SK-N-MC (cell line): ENCODE data around the gene CEMIP.
"Not testable (repeated sequence)": the region's sequence is repeated elsewhere in the genome, so short reads cannot be mapped to it uniquely, and the experiment has no call there.

Source experiments
- DNase-seq: peaks from one replicate; pipeline ENCODE4 v3.0.0-alpha.2; 2011; ENCODE audit warnings: low read depth, low spot score
- H3K27ac ChIP-seq: fragments of 200-600 bp; sonication (generic); 2 replicates; pipeline ENCODE4 v1.5.1; 2016; ENCODE audit warnings: mixed run types
- H3K36me3 ChIP-seq: fragments of 200-600 bp; sonication (generic); 2 replicates; pipeline ENCODE4 v1.6.1; 2017; ENCODE audit warnings: antibody characterized with exemption, low read length, mixed read lengths; ENCODE audit not compliant: insufficient read depth
- H3K4me3 ChIP-seq: fragments of 200-600 bp; sonication (generic); 2 replicates; pipeline ENCODE4 v1.5.1; 2016
- H3K9ac ChIP-seq: fragments of 200-600 bp; sonication (generic); 2 replicates; pipeline ENCODE4 v1.8.0; 2017; ENCODE audit warnings: mixed run types, mixed read lengths; ENCODE audit not compliant: insufficient read length
- H3K9me3 ChIP-seq: fragments of 200-600 bp; sonication (generic); 2 replicates; pipeline ENCODE4 v1.6.1; 2017; ENCODE audit warnings: low read depth, mild to moderate bottlenecking, antibody characterized with exemption, low read length, moderate library complexity, mixed read lengths
- EZH2 ChIP-seq: fragments of 200-600 bp; sonication (generic); IDR thresholded peaks from one replicate; pipeline ENCODE4 v1.6.1; 2017; ENCODE audit warnings: antibody characterized with exemption
- FOXP2 ChIP-seq: optimal IDR thresholded peaks from 2 replicates; pipeline ENCODE3; 2011; ENCODE audit warnings: mild to moderate bottlenecking, moderate library complexity; ENCODE audit not compliant: insufficient read depth; ENCODE audit errors: extremely low read length, control extremely low read depth
- POLR2AphosphoS5 ChIP-seq: IDR thresholded peaks from 2 replicates; pipeline ENCODE4 v1.6.1; 2012; ENCODE audit warnings: mild to moderate bottlenecking, low read depth, low read length, borderline replicate concordance

Gene CEMIP

GRCh38 chr15:80958818-80959495 is 179.8 kb downstream of the CEMIP start:
- Histone ChIP-seq H3K9ac (no peak overlapping the region), H3K27ac (no peak overlapping the region), H3K4me3 (no peak overlapping the region), H3K36me3 (no peaks in the 10 kb centered on the region), H3K9me3 (no peaks in the 10 kb centered on the region)
- no peak for TF ChIP-seq POLR2AphosphoS5
- no peak for DNase-seq

- DNase-seq, H3K36me3 ChIP-seq, H3K9me3 ChIP-seq, H3K27ac ChIP-seq, H3K4me3 ChIP-seq, H3K9ac ChIP-seq: not testable (repeated sequence)
Observed at GRCh38 chr15:80965454-80965853, 186.3 kb downstream of the CEMIP start.

GRCh38 chr15:80966431-80967197 is 187.4 kb downstream of the CEMIP start:
- no peak for TF ChIP-seq FOXP2
- TF ChIP-seq EZH2: no peak
- no peak for TF ChIP-seq POLR2AphosphoS5
- Histone ChIP-seq H3K4me3 (no peak overlapping the region), H3K9me3 (no peaks in the 10 kb centered on the region), H3K9ac (no peak overlapping the region), H3K36me3 (no peaks in the 10 kb centered on the region), H3K27ac (no peak overlapping the region)
- no peak for DNase-seq

GRCh38 chr15:80967451-80967850 is 188.3 kb downstream of the CEMIP start:
- DNase-seq: no peak
- no peaks in the 10 kb centered on the region for H3K36me3 ChIP-seq
- no peak overlapping the region for H3K4me3 ChIP-seq
- H3K9me3 ChIP-seq: no peaks in the 10 kb centered on the region
- H3K27ac ChIP-seq: no peak overlapping the region
- TF ChIP-seq POLR2AphosphoS5 (no peak), FOXP2 (no peak), EZH2 (no peak)
- H3K9ac ChIP-seq: no peak overlapping the region

GRCh38 chr15:80967991-80968510 is 188.9 kb downstream of the CEMIP start:
- no peak for DNase-seq
- Histone ChIP-seq H3K9ac (no peak overlapping the region), H3K36me3 (no peaks in the 10 kb centered on the region), H3K27ac (no peak overlapping the region), H3K4me3 (no peak overlapping the region), H3K9me3 (no peaks in the 10 kb centered on the region)
- TF ChIP-seq EZH2: no peak
- no peak for TF ChIP-seq POLR2AphosphoS5
- TF ChIP-seq FOXP2: no peak

- H3K36me3 ChIP-seq: no peaks in the 10 kb centered on the region
- no peaks in the 10 kb centered on the region for H3K9me3 ChIP-seq
- no peak overlapping the region for H3K27ac ChIP-seq
- no peak overlapping the region for H3K9ac ChIP-seq
- TF ChIP-seq EZH2 (no peak), FOXP2 (no peak), POLR2AphosphoS5 (no peak)
- H3K4me3 ChIP-seq: no peak overlapping the region
- no peak for DNase-seq
Observed at GRCh38 chr15:80969316-80969715, 190.1 kb downstream of the CEMIP start.

- Histone ChIP-seq H3K9me3 (no peaks in the 10 kb centered on the region), H3K4me3 (no peak overlapping the region)
- peak; percentile 37 for DNase-seq
Observed at GRCh38 chr15:80970018-80970657, 191.0 kb downstream of the CEMIP start.

GRCh38 chr15:80970658-80971057 is 191.5 kb downstream of the CEMIP start:
- Histone ChIP-seq H3K9me3 (no peaks in the 10 kb centered on the region), H3K9ac (no peak overlapping the region), H3K27ac (no peak overlapping the region), H3K4me3 (no peak overlapping the region), H3K36me3 (no peaks in the 10 kb centered on the region)
- no peak for DNase-seq
- TF ChIP-seq EZH2 (no peak), FOXP2 (no peak), POLR2AphosphoS5 (no peak)

More at GRCh38 chr15:80970018-80970657, 191.0 kb downstream of the CEMIP start:
- H3K9ac ChIP-seq: no peak overlapping the region
- no peak for TF ChIP-seq POLR2AphosphoS5
- no peak for TF ChIP-seq EZH2
- TF ChIP-seq FOXP2: no peak
- H3K36me3 ChIP-seq: no peaks in the 10 kb centered on the region
- H3K27ac ChIP-seq: no peak overlapping the region

GRCh38 chr15:80971143-80971542 is 192.0 kb downstream of the CEMIP start:
- no peak for DNase-seq
- no peaks in the 10 kb centered on the region for H3K9me3 ChIP-seq
- H3K27ac ChIP-seq: no peak overlapping the region
- TF ChIP-seq EZH2 (no peak), FOXP2 (no peak), POLR2AphosphoS5 (no peak)
- no peaks in the 10 kb centered on the region for H3K36me3 ChIP-seq
- H3K4me3 ChIP-seq: no peak overlapping the region
- H3K9ac ChIP-seq: no peak overlapping the region
